PC-9 (cell line): ENCODE measurements around the gene EVL. TPM values are rescaled to one million over a fixed set of nuclear protein-coding genes. Genes with fewer than 3 reads are reported as not detected.

Experiments
- BruUV-seq: library from RNA; stranded (reverse); fragments of 400-500 nt; replicated peaks from 2 replicates; lab custom pipeline; 2021; lab: Mats Ljungman, UMichigan
- CTCF ChIA-PET: fragments of 300-600 bp; sonication (Branson Sonifier 250); formaldehyde crosslinking; loops from one replicate; lab custom pipeline; 2022; ENCODE audit warnings: antibody characterized with exemption; lab: Charles Lee
- POLR2A ChIA-PET: fragments of 300-600 bp; sonication (Branson Sonifier 250); formaldehyde crosslinking; loops from one replicate; lab custom pipeline; 2022; ENCODE audit warnings: antibody characterized with exemption; ENCODE audit not compliant: unreplicated experiment; lab: Charles Lee
- DNase-seq, 2 experiments: peaks; one replicate each; pipeline versions ENCODE4 v3.0.0 to v3.0.0-alpha.2; 2015 to 2022; ENCODE audit warnings: mixed read lengths in 1 of 2
- H2AFZ ChIP-seq: fragments of 200-600 bp; sonication (generic); 2 replicates; pipeline ENCODE4 v1.8.1; 2017; ENCODE audit warnings: antibody characterized with exemption
- H3F3A ChIP-seq: fragments of 200-600 bp; sonication (generic); 2 replicates; pipeline ENCODE4 v1.8.1; 2017; ENCODE audit warnings: antibody characterized with exemption, mild to moderate bottlenecking, low read depth; ENCODE audit not compliant: insufficient read depth
- H3K27ac ChIP-seq: fragments of 200-600 bp; sonication (generic); 2 replicates; pipeline ENCODE4 v1.6.1; 2016; ENCODE audit warnings: mixed run types
- H3K27me3 ChIP-seq: fragments of 200-600 bp; sonication (generic); 2 replicates; pipeline ENCODE4 v1.6.1; 2016; ENCODE audit warnings: low read depth, mixed run types; ENCODE audit not compliant: insufficient read depth
- H3K36me3 ChIP-seq: fragments of 200-600 bp; sonication (generic); 2 replicates; pipeline ENCODE4 v1.6.1; 2016; ENCODE audit warnings: low read depth, mixed run types
- H3K4me1 ChIP-seq: fragments of 200-600 bp; sonication (generic); replicated peaks from 2 replicates; pipeline ENCODE4 v1.6.1; 2016; ENCODE audit warnings: mixed run types; ENCODE audit not compliant: insufficient read depth
- H3K4me2 ChIP-seq: fragments of 200-600 bp; sonication (generic); 2 replicates; pipeline ENCODE4 v1.6.1; 2017; ENCODE audit warnings: mixed run types
- H3K4me3 ChIP-seq: fragments of 200-600 bp; sonication (generic); 2 replicates; pipeline ENCODE4 v1.6.1; 2016; ENCODE audit warnings: mixed run types
- H3K79me2 ChIP-seq: fragments of 200-600 bp; sonication (generic); 2 replicates; pipeline ENCODE4 v1.6.1; 2017; ENCODE audit warnings: low read depth, mixed run types
- H3K9me2 ChIP-seq: fragments of 200-600 bp; sonication (generic); 2 replicates; pipeline ENCODE4 v1.8.1; 2017; ENCODE audit warnings: mild to moderate bottlenecking; ENCODE audit not compliant: insufficient read depth
- H3K9me3 ChIP-seq: fragments of 200-600 bp; sonication (generic); 2 replicates; pipeline ENCODE4 v1.8.1; 2016; ENCODE audit warnings: low read depth; ENCODE audit not compliant: insufficient read depth
- H4K20me1 ChIP-seq: fragments of 200-600 bp; sonication (generic); 2 replicates; pipeline ENCODE4 v1.8.1; 2017; ENCODE audit not compliant: insufficient read depth
- EZH2 ChIP-seq: fragments of 200-600 bp; sonication (generic); IDR thresholded peaks from 2 replicates; pipeline ENCODE4 v1.8.0; 2017; ENCODE audit warnings: antibody characterized with exemption, low read depth
- intact Hi-C: fragments of 100-400 bp; cut with micrococcal nuclease; formaldehyde crosslinking; loops from one replicate; pipeline ENCODE4 v1.10.0; 2022; ENCODE audit not compliant: unreplicated experiment
- total RNA-seq: library from RNA; stranded (reverse); gene quantifications from 2 replicates; pipeline ENCODE4 v1.2.3, GENCODE V29; 2021
- TF ChIP-seq, protein P1 (sequence below): fragments of 200-600 bp; sonication (generic); conservative IDR thresholded peaks from 2 replicates; pipeline ENCODE4 v1.6.1; 2017; ENCODE audit warnings: mixed run types, antibody characterized with exemption, mild to moderate bottlenecking, moderate library complexity

The EVL gene
- total RNA-seq, 1 experiment from 2014 or later: 5.9 TPM

- no peaks in the 10 kb centered on the region for H3K9me3 ChIP-seq
- H3K79me2 ChIP-seq: no peaks in the 10 kb centered on the region
- TF ChIP-seq, protein P1, sequence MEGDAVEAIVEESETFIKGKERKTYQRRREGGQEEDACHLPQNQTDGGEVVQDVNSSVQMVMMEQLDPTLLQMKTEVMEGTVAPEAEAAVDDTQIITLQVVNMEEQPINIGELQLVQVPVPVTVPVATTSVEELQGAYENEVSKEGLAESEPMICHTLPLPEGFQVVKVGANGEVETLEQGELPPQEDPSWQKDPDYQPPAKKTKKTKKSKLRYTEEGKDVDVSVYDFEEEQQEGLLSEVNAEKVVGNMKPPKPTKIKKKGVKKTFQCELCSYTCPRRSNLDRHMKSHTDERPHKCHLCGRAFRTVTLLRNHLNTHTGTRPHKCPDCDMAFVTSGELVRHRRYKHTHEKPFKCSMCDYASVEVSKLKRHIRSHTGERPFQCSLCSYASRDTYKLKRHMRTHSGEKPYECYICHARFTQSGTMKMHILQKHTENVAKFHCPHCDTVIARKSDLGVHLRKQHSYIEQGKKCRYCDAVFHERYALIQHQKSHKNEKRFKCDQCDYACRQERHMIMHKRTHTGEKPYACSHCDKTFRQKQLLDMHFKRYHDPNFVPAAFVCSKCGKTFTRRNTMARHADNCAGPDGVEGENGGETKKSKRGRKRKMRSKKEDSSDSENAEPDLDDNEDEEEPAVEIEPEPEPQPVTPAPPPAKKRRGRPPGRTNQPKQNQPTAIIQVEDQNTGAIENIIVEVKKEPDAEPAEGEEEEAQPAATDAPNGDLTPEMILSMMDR: no peak
- TF ChIP-seq EZH2: no peak
- ChIA-PET POLR2A (no interaction called here), CTCF (interaction anchor here (0.5 kb wide), 1 partner anchor 21 kb away, joined by 3 read pairs; no protein-coding TSS in a partner anchor)
- intact Hi-C loops: no loop called here
- H3F3A ChIP-seq: peaks cover 21% of the 10 kb centered on the region
- H3K27me3 ChIP-seq: no peaks in the 10 kb centered on the region
- H3K36me3 ChIP-seq: no peaks in the 10 kb centered on the region
- H2AFZ ChIP-seq: no peak overlapping the region; the same call in 1 of the 2 replicates
- peak overlapping the region; percentile 89 for H3K27ac ChIP-seq
- no TSS peak for BruUV-seq
- H3K9me2 ChIP-seq: no peaks in the 10 kb centered on the region
- peaks cover 34% of the 10 kb centered on the region for H3K4me1 ChIP-seq
- no peaks in the 10 kb centered on the region for H4K20me1 ChIP-seq
- H3K4me2 ChIP-seq: peak overlapping the region; percentile 93
- H3K4me3 ChIP-seq: peak overlapping the region; percentile 55; the same call in 1 of the 2 replicates
- peak; percentile 38 to 94 for DNase-seq
Observed at GRCh38 chr14:100031506-100032281, 33.5 kb upstream of the EVL start.

DNA sequence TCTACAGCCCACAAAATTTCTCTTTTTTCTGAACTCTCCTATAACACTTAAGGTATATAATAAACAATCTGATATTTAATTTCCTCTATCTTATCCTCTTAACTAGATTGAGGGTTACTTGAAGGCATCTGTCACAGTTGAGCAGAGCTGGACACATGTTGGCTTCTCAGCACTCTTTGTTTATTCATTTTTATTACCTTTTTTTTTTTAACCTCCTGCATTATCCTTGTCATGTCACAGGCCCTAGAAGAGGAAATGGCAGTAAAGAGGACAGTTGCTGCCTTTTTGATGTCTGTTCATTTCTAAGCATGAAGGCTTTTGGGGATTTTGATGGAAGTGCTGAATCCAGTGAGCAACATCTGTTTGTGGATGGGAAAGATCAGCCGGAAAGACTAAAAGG lies 32.5 kb upstream of the EVL start:
- no peak for DNase-seq
- H3K36me3 ChIP-seq: no peaks in the 10 kb centered on the region
- H3K4me2 ChIP-seq: peak overlapping the region; percentile 93
- no peak for TF ChIP-seq EZH2
- TF ChIP-seq, protein P1: no peak
- ChIA-PET CTCF (no interaction called here), POLR2A (no interaction called here)
- intact Hi-C loops: no loop called here
- no TSS peak for BruUV-seq
- no peaks in the 10 kb centered on the region for H4K20me1 ChIP-seq
- no peaks in the 10 kb centered on the region for H3K9me3 ChIP-seq
- no peak overlapping the region for H3K4me3 ChIP-seq
- H3K79me2 ChIP-seq: no peaks in the 10 kb centered on the region
- H2AFZ ChIP-seq: no peak overlapping the region
- H3K27me3 ChIP-seq: no peaks in the 10 kb centered on the region
- peaks cover 34% of the 10 kb centered on the region for H3K4me1 ChIP-seq
- H3K27ac ChIP-seq: peak overlapping the region; percentile 89; the same call in 1 of the 2 replicates
- peaks cover 21% of the 10 kb centered on the region for H3F3A ChIP-seq
- no peaks in the 10 kb centered on the region for H3K9me2 ChIP-seq

DNA sequence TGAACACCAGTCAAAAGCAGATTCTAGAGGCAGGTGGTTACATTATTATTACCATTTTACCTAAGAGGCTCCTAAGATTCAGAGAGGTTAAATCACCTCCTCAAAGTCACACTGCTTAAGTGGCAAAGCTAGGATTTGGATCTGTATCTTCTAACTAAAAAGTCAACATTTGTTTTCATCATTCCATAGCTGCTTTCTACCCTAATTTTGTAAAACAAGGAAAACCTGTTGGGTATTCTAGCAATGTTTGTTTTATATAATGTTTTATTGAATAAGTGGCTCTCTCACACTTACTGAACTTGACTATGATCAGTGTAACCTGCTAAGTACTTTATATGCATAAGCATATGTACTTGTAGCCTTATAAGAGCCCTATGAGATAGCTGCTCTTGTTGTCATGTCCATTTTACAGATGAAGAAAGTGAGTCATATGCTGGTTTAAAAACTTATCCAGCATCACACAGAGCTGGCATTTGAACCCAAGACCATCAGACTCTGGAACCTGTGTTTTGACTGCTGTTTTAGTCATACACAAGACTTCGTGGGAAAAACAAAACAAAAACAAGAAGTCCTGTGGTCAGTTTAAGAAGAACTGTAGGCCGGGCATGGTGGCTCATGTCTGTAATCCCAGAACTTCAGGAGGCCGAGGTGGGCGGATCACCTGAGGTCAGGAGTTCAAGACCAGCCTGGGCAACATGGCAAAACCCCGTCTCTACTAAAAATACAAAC lies 31.7 kb upstream of the EVL start:
- Histone ChIP-seq H3K27me3 (no peaks in the 10 kb centered on the region), H3K9me3 (no peaks in the 10 kb centered on the region), H3K4me1 (peaks cover 34% of the 10 kb centered on the region), H3K9me2 (no peaks in the 10 kb centered on the region), H3K4me2 (peak overlapping the region; percentile 93; the same call in 1 of the 2 replicates), H3K36me3 (no peaks in the 10 kb centered on the region), H3F3A (peaks cover 21% of the 10 kb centered on the region), H2AFZ (no peak overlapping the region), H3K79me2 (no peaks in the 10 kb centered on the region), H3K27ac (no peak overlapping the region), H3K4me3 (no peak overlapping the region), H4K20me1 (no peaks in the 10 kb centered on the region)
- POLR2A ChIA-PET: no interaction called here
- CTCF ChIA-PET: no interaction called here
- DNase-seq: peak in 1 of 2 experiments; percentile 44
- BruUV-seq: no TSS peak
- intact Hi-C loops: no loop called here
- TF ChIP-seq EZH2: no peak
- TF ChIP-seq, protein P1: no peak
